Liver (tissue), 9 donors: ENCODE results near the gene C14orf180. TPM values are rescaled to one million over a fixed set of nuclear protein-coding genes. Genes with fewer than 3 reads are reported as not detected.

ENCODE experiments used
- DNase-seq: peaks from one replicate; pipeline ENCODE4 v3.0.0-alpha.2; 2017; ENCODE audit warnings: low spot score
- H3K27ac ChIP-seq, 2 donors: one replicate each; pipeline ENCODE4 v1.7.0; 2013; ENCODE audit warnings: inconsistent platforms in 2 of 2, low read length in 2 of 2, control low read depth in 1 of 2, low read depth in 1 of 2, mild to moderate bottlenecking in 1 of 2
- H3K27me3 ChIP-seq, 4 donors: one replicate each; pipeline versions ENCODE4 v1.6.1 to v1.7.0; 2013; ENCODE audit warnings: low read length in 3 of 4, inconsistent platforms in 1 of 4, mild to moderate bottlenecking in 1 of 4, moderate library complexity in 1 of 4; ENCODE audit not compliant: control insufficient read depth in 4 of 4, insufficient read depth in 4 of 4
- H3K36me3 ChIP-seq, 4 donors: one replicate each; pipeline versions ENCODE4 v1.6.1 to v1.7.0; 2013; ENCODE audit warnings: low read length in 3 of 4, mild to moderate bottlenecking in 3 of 4, low read depth in 1 of 4, moderate library complexity in 1 of 4; ENCODE audit not compliant: control insufficient read depth in 4 of 4, insufficient read depth in 3 of 4
- H3K4me1 ChIP-seq, 4 donors: one replicate each; pipeline versions ENCODE4 v1.6.1 to v1.7.0; 2013; ENCODE audit warnings: low read length in 3 of 4, mild to moderate bottlenecking in 3 of 4, moderate library complexity in 1 of 4; ENCODE audit not compliant: control insufficient read depth in 4 of 4, insufficient read depth in 4 of 4
- H3K4me3 ChIP-seq, 3 donors: one replicate each; pipeline versions ENCODE4 v1.6.1 to v1.7.0; 2013; ENCODE audit warnings: low read length in 3 of 3, control low read depth in 1 of 3, low read depth in 1 of 3, mild to moderate bottlenecking in 1 of 3
- H3K9ac ChIP-seq, 2 donors: one replicate each; pipeline ENCODE4 v1.7.0; 2013; ENCODE audit warnings: low read length in 2 of 2, mild to moderate bottlenecking in 2 of 2, moderate library complexity in 2 of 2, control low read depth in 1 of 2, low read depth in 1 of 2
- H3K9me3 ChIP-seq, 4 donors: one replicate each; pipeline versions ENCODE4 v1.6.1 to v1.7.0; 2013; ENCODE audit warnings: low read length in 3 of 4; ENCODE audit not compliant: control insufficient read depth in 4 of 4
- FOXA1 ChIP-seq: IDR thresholded peaks from 2 replicates; pipeline ENCODE4 v1.6.1; 2016; ENCODE audit warnings: antibody characterized with exemption
- FOXA2 ChIP-seq: IDR thresholded peaks from 2 replicates; pipeline ENCODE4 v1.6.1; 2016; ENCODE audit warnings: antibody characterized with exemption
- GABPA ChIP-seq, 2 donors: IDR thresholded peaks in 1 of 2; conservative IDR thresholded peaks in 1 of 2; 2 replicates each; pipeline ENCODE4 v1.6.1; 2016; ENCODE audit warnings: antibody characterized with exemption in 2 of 2, mild to moderate bottlenecking in 1 of 2, moderate library complexity in 1 of 2
- HNF4A ChIP-seq, 2 donors: conservative IDR thresholded peaks; 2 replicates each; pipeline ENCODE4 v1.6.1; 2016; ENCODE audit warnings: antibody characterized with exemption in 2 of 2, mild to moderate bottlenecking in 2 of 2
- HNF4G ChIP-seq: IDR thresholded peaks from 2 replicates; pipeline ENCODE4 v1.6.1; 2016; ENCODE audit warnings: antibody characterized with exemption
- JUND ChIP-seq, 2 donors: IDR thresholded peaks; 2 replicates each; pipeline ENCODE4 v1.6.1; 2016; ENCODE audit warnings: antibody characterized with exemption in 2 of 2
- NR2F2 ChIP-seq: IDR thresholded peaks from 2 replicates; pipeline ENCODE4 v1.6.1; 2016; ENCODE audit warnings: antibody characterized with exemption
- RXRA ChIP-seq, 2 donors: IDR thresholded peaks; 2 replicates each; pipeline ENCODE4 v1.6.1; 2017 to 2018; ENCODE audit warnings: antibody characterized with exemption in 2 of 2, mild to moderate bottlenecking in 1 of 2
- TAF1 ChIP-seq: conservative IDR thresholded peaks from 2 replicates; pipeline ENCODE4 v1.6.1; 2016; ENCODE audit warnings: antibody characterized with exemption, mild to moderate bottlenecking
- YY1 ChIP-seq: IDR thresholded peaks from 2 replicates; pipeline ENCODE4 v1.6.1; 2016; ENCODE audit warnings: antibody characterized with exemption, mild to moderate bottlenecking
- WGBS: extraction: QIAGEN DNeasy Blood & Tissue Kit; methylation state at CpG from one replicate; pipeline ENCODE4 v1.1.7; 2013; 5-methylcytosine and 5-hydroxymethylcytosine counted together
- polyA plus RNA-seq, 2 donors: library from polyadenylated mRNA; stranded (reverse) in 1 of 2; unstranded in 1 of 2; fragments of 200-250 nt in 1 of 2; fragments of >200 nt in 1 of 2; fragmentation: Nextera tagmentation in 1 of 2; extraction: Ambion mirVana in 1 of 2; gene quantifications; one replicate each; pipeline versions ENCODE4 v1.2.1 to v1.2.3, GENCODE V29; 2013 to 2015
- total RNA-seq, 2 donors: library from RNA; depleted of rRNA; stranded (reverse); fragments of >200 nt; gene quantifications; one replicate each; pipeline ENCODE4 v1.2.3, GENCODE V29; 2014
- TF ChIP-seq, protein P1 (sequence below): IDR thresholded peaks from 2 replicates; pipeline ENCODE4 v1.6.1; 2016; ENCODE audit warnings: antibody characterized with exemption
- TF ChIP-seq, protein P2 (sequence below): fragments of 150-350 bp; IDR thresholded peaks from 2 replicates; pipeline ENCODE4 v1.5.1; 2017; ENCODE audit warnings: improper control_type of control experiment, low read depth, low read length; ENCODE audit not compliant: missing input control
- TF ChIP-seq, protein P3 (sequence below): IDR thresholded peaks from 2 replicates; pipeline ENCODE4 v1.6.1; 2016; ENCODE audit warnings: antibody characterized with exemption, mild to moderate bottlenecking
- donor health status: healthy.
- donor health status: healthy.
- donor health status: healthy.
- donor health status: healthy.
- donor health status: healthy.

The C14orf180 gene
- total and polyA plus RNA-seq, 4 donors = 0.09 to 4.0 (median 2.9) TPM

DNA sequence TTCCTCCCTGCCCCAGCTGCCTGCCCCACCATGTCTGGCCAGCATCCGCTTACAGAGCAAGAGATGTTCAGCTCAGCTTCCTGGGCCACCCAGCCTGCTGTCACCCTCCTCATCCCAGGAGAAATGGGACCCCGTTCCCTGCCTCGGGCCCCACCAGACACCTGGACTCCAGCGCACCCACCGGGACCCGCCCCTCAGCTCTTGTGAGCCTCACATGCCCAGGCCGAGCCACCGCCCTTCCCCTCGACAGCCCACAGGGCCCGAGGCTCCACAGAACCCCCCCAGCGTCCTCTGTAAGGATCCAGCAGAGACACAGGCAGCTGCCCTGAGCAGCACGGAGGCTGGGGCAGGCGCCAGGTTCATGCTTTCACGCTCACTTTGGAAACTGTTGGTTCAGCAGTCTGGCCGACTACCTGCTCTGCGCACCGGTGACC lies 18.4 kb upstream of the C14orf180 start:
- TF ChIP-seq, protein P1, sequence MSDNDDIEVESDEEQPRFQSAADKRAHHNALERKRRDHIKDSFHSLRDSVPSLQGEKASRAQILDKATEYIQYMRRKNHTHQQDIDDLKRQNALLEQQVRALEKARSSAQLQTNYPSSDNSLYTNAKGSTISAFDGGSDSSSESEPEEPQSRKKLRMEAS = no peak
- no peak overlapping the region for H3K9ac ChIP-seq
- H3K27me3 ChIP-seq = no peaks in the 10 kb centered on the region
- H3K9me3 ChIP-seq = no peaks in the 10 kb centered on the region
- no peak overlapping the region for H3K27ac ChIP-seq
- no peak overlapping the region for H3K4me3 ChIP-seq
- no peak for DNase-seq
- WGBS = 64% methylated on average over 17 of the region's 17 CpGs
- peaks cover 0 to 3% (median 1%) of the 10 kb centered on the region in 4 donors for H3K4me1 ChIP-seq
- no peaks in the 10 kb centered on the region for H3K36me3 ChIP-seq

DNA sequence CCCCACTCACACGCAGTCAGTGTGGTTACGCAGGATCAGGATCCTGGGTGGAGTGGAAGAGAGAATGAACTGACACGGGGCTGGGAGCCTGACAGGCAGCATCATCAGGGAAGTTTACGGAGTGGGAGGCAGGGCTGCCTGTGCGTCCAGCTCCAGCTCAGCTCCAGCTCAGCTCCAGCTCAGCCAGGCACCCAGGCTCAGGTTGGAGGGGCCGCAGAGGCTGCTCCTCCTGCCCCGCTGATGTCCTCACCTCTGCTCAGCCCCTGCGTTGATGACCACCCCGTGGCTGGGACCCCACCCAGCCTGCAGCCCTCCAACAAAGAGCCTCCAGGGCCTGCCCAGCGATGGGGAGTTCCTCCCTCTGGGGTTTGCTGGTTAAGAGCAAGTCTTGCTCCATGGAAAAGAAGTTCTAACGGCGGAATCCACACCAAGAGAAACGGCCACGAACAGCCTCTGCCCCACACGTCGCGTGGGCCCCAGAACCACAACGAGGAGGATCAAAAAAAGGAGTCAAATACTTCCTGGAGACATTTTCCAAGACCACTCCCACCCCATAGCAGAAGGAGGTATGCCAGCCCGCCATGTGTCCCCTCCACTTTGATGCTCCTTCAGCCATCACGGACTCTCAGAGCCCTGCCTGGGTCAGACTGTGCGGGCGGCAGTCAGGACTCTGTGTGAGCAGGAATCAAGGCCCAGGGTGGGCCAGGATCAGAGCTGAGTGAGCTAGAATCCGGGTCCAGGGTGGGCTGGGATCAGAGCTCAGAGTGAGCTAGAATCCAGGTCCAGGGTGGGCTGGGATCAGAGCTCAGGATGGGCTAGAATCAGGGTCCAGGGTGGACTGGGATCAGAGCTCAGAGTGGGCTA lies 17.7 kb upstream of the C14orf180 start:
- peaks cover 0 to 3% (median 1%) of the 10 kb centered on the region in 4 donors for H3K4me1 ChIP-seq
- H3K4me3 ChIP-seq = no peak overlapping the region
- no peaks in the 10 kb centered on the region for H3K9me3 ChIP-seq
- no peaks in the 10 kb centered on the region for H3K27me3 ChIP-seq
- WGBS = 78% methylated on average over 23 of the region's 23 CpGs
- H3K9ac ChIP-seq = no peak overlapping the region
- no peak overlapping the region for H3K27ac ChIP-seq
- no peak for TF ChIP-seq HNF4A (conservative IDR thresholded peaks at IDR 0.05)
- TF ChIP-seq NR2F2 = no peak
- TF ChIP-seq, protein P1 = no peak
- TF ChIP-seq GABPA (IDR thresholded peaks at IDR 0.05 in 1 of 2, conservative IDR thresholded peaks at IDR 0.05 in 1 of 2) = no peak
- no peak for TF ChIP-seq JUND (IDR thresholded peaks at IDR 0.05)
- no peak for TF ChIP-seq RXRA (IDR thresholded peaks at IDR 0.05)
- TF ChIP-seq, protein P2, sequence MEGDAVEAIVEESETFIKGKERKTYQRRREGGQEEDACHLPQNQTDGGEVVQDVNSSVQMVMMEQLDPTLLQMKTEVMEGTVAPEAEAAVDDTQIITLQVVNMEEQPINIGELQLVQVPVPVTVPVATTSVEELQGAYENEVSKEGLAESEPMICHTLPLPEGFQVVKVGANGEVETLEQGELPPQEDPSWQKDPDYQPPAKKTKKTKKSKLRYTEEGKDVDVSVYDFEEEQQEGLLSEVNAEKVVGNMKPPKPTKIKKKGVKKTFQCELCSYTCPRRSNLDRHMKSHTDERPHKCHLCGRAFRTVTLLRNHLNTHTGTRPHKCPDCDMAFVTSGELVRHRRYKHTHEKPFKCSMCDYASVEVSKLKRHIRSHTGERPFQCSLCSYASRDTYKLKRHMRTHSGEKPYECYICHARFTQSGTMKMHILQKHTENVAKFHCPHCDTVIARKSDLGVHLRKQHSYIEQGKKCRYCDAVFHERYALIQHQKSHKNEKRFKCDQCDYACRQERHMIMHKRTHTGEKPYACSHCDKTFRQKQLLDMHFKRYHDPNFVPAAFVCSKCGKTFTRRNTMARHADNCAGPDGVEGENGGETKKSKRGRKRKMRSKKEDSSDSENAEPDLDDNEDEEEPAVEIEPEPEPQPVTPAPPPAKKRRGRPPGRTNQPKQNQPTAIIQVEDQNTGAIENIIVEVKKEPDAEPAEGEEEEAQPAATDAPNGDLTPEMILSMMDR = no peak
- no peak for TF ChIP-seq FOXA1
- no peak for TF ChIP-seq FOXA2
- TF ChIP-seq TAF1 = no peak
- TF ChIP-seq HNF4G = no peak
- no peak for TF ChIP-seq YY1
- TF ChIP-seq, protein P3, sequence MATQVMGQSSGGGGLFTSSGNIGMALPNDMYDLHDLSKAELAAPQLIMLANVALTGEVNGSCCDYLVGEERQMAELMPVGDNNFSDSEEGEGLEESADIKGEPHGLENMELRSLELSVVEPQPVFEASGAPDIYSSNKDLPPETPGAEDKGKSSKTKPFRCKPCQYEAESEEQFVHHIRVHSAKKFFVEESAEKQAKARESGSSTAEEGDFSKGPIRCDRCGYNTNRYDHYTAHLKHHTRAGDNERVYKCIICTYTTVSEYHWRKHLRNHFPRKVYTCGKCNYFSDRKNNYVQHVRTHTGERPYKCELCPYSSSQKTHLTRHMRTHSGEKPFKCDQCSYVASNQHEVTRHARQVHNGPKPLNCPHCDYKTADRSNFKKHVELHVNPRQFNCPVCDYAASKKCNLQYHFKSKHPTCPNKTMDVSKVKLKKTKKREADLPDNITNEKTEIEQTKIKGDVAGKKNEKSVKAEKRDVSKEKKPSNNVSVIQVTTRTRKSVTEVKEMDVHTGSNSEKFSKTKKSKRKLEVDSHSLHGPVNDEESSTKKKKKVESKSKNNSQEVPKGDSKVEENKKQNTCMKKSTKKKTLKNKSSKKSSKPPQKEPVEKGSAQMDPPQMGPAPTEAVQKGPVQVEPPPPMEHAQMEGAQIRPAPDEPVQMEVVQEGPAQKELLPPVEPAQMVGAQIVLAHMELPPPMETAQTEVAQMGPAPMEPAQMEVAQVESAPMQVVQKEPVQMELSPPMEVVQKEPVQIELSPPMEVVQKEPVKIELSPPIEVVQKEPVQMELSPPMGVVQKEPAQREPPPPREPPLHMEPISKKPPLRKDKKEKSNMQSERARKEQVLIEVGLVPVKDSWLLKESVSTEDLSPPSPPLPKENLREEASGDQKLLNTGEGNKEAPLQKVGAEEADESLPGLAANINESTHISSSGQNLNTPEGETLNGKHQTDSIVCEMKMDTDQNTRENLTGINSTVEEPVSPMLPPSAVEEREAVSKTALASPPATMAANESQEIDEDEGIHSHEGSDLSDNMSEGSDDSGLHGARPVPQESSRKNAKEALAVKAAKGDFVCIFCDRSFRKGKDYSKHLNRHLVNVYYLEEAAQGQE = no peak
- DNase-seq = no peak
- H3K36me3 ChIP-seq = no peaks in the 10 kb centered on the region
